NT2/D1 (cell line): ENCODE results near the gene ADAM22.
"Not testable (repeated sequence)": the region's sequence is repeated elsewhere in the genome, so short reads cannot be mapped to it uniquely, and the experiment has no call there.

Source experiments
- DNase-seq: peaks from one replicate; pipeline ENCODE4 v3.0.0-alpha.2; 2011; ENCODE audit warnings: low read depth, low spot score
- H3K27me3 ChIP-seq: 2 replicates; pipeline ENCODE4 v1.6.0; 2011; ENCODE audit warnings: mild to moderate bottlenecking; ENCODE audit not compliant: insufficient read length, insufficient read depth
- H3K36me3 ChIP-seq: 2 replicates; pipeline ENCODE4 v1.6.1; 2011; ENCODE audit warnings: mild to moderate bottlenecking, low read length, mixed read lengths; ENCODE audit not compliant: insufficient read depth, insufficient read length
- H3K4me1 ChIP-seq: 2 replicates; pipeline ENCODE4 v1.5.1; 2011; ENCODE audit not compliant: insufficient read depth, insufficient read length
- H3K4me3 ChIP-seq: 2 replicates; pipeline ENCODE4 v1.5.1; 2011; ENCODE audit warnings: low read depth; ENCODE audit not compliant: insufficient read length
- H3K9ac ChIP-seq: 2 replicates; pipeline ENCODE4 v1.6.0; 2011; ENCODE audit warnings: low read depth; ENCODE audit not compliant: insufficient read length
- H3K9me3 ChIP-seq: 2 replicates; pipeline ENCODE4 v1.5.1; 2011; ENCODE audit warnings: mild to moderate bottlenecking, low read length; ENCODE audit not compliant: insufficient read depth
- SUZ12 ChIP-seq: IDR thresholded peaks from 2 replicates; pipeline ENCODE4 v1.6.1; 2011; ENCODE audit not compliant: insufficient read length, insufficient read depth; ENCODE audit errors: extremely low read depth
- YY1 ChIP-seq: IDR thresholded peaks from 2 replicates; pipeline ENCODE4 v1.6.1; 2011; ENCODE audit not compliant: insufficient read length, insufficient read depth
- ZNF274 ChIP-seq: IDR thresholded peaks from 2 replicates; pipeline ENCODE4 v1.6.1; 2011; ENCODE audit warnings: mild to moderate bottlenecking, low read depth, low read length

ADAM22 gene

GRCh38 chr7:88150033-88150432, 216.0 kb downstream of the ADAM22 start:
- TF ChIP-seq YY1 (no peak), SUZ12 (no peak), ZNF274 (no peak)
- H3K9me3 ChIP-seq: no peaks in the 10 kb centered on the region
- no peaks in the 10 kb centered on the region for H3K36me3 ChIP-seq
- no peak overlapping the region for H3K9ac ChIP-seq
- H3K4me3 ChIP-seq: no peak overlapping the region
- no peaks in the 10 kb centered on the region for H3K27me3 ChIP-seq
- H3K4me1 ChIP-seq: no peaks in the 10 kb centered on the region
- DNase-seq: no peak

DNA sequence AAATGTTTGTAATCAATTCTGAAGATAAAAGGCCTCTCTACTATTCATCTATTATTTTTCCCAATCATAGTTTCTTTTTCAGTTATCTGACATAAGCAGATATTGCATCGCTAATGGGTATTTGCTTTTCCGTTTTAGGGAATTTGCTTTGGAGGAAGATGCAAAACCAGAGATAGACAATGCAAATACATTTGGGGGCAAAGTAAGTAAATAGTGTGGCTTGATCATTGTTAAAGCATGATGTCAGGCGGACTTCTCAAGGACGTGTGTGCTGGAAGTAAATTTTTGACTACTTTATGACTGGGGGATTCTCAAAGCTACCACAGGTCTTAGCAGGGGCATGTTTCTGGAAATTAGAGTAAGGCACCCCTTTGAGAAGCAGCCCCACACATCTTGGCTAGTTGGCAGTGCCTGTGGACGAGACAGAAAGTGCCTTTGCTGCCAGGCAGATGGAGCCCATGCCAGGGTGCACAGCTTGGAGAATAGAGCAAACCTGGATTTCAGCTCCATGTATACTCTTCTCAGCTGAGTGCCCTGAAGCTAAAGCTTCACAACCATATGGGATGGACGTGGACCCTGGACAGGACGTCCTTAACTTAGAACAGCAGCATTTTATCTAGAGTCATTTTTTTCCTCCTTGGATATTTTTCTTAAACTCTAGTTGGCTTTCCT, 217.2 kb downstream of the ADAM22 start:
- no peak overlapping the region for H3K9ac ChIP-seq
- H3K36me3 ChIP-seq: no peaks in the 10 kb centered on the region
- no peaks in the 10 kb centered on the region for H3K4me1 ChIP-seq
- H3K27me3 ChIP-seq: no peaks in the 10 kb centered on the region
- no peaks in the 10 kb centered on the region for H3K9me3 ChIP-seq
- H3K4me3 ChIP-seq: no peak overlapping the region
- no peak for TF ChIP-seq YY1
- no peak for TF ChIP-seq SUZ12
- TF ChIP-seq ZNF274: no peak
- DNase-seq: no peak

DNA sequence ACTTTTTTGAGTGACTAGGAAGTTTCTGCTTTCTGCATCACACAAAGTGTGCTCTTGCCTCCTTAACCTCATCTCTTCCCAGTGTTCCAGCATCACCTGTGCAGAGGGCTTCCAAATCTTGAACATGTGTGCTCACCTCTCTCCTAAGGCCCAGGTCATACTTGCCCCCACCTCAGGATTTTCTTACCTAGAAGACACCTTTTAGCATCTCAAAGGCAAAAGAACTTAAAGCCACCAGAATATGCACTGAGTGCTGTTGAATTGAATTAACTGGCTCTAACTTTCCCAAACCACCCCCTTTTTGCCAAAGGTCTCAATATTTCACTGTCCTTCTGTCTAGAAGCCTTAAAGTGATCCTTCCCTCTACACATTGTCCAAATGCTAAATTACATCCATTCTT, 219.3 kb downstream of the ADAM22 start:
- Histone ChIP-seq H3K9ac (no peak overlapping the region), H3K9me3 (no peaks in the 10 kb centered on the region), H3K36me3 (no peaks in the 10 kb centered on the region), H3K4me3 (no peak overlapping the region), H3K4me1 (no peaks in the 10 kb centered on the region), H3K27me3 (no peaks in the 10 kb centered on the region)
- TF ChIP-seq YY1 (no peak), ZNF274 (no peak), SUZ12 (no peak)
- no peak for DNase-seq

- Histone ChIP-seq H3K4me3 (no peak overlapping the region), H3K36me3 (no peaks in the 10 kb centered on the region), H3K27me3 (no peaks in the 10 kb centered on the region), H3K9ac (no peak overlapping the region), H3K4me1 (no peaks in the 10 kb centered on the region), H3K9me3 (no peaks in the 10 kb centered on the region)
- DNase-seq: no peak
- TF ChIP-seq ZNF274 (no peak), YY1 (no peak), SUZ12 (no peak)
These were observed 221.7 kb downstream of the ADAM22 start for GRCh38 chr7:88155756-88156155.

DNA sequence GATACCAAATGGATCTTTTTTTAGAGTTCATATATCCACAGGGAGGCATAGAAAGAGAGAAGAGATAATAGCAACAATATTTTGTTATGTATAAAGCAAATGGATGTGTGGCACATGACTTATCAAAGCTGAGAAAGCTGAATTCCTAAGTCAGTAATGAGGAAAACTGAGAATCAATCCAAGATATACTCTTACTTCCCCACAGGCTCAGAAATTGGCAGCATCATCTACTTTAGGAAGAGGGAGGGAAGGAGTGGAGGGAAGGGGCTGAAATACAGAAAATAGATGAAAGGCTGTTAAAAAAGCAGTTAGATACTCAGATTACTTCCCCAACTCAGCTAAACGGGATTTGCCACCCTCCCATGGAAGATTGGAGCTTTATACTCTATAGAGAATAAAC, 222.3 kb downstream of the ADAM22 start:
- H3K9ac ChIP-seq: no peak overlapping the region
- no peaks in the 10 kb centered on the region for H3K9me3 ChIP-seq
- no peaks in the 10 kb centered on the region for H3K27me3 ChIP-seq
- no peak for DNase-seq
- H3K4me3 ChIP-seq: no peak overlapping the region
- H3K36me3 ChIP-seq: no peaks in the 10 kb centered on the region
- H3K4me1 ChIP-seq: no peaks in the 10 kb centered on the region
- no peak for TF ChIP-seq YY1
- no peak for TF ChIP-seq ZNF274
- no peak for TF ChIP-seq SUZ12

- not testable (repeated sequence) for H3K27me3 ChIP-seq, H3K9ac ChIP-seq, H3K9me3 ChIP-seq, DNase-seq, H3K4me1 ChIP-seq, H3K4me3 ChIP-seq, H3K36me3 ChIP-seq
These were observed 225.7 kb downstream of the ADAM22 start for GRCh38 chr7:88159741-88160140.

DNA sequence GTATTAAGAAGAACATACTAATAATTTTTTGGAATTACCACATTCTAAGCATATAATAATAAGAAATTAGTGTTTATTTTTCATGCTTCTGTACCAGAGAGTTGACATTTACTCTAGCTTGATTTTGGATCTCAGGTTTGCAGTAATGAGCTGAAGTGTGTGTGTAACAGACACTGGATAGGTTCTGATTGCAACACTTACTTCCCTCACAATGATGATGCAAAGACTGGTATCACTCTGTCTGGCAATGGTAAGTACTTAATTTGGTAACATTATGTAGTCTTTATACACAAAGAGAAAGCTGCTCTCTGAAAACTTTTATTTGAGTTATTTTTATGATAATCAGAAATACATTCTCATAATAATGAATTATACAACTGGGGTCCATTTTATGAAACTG, 231.6 kb downstream of the ADAM22 start:
- H3K4me1 ChIP-seq: no peaks in the 10 kb centered on the region
- DNase-seq: no peak
- H3K9me3 ChIP-seq: no peaks in the 10 kb centered on the region
- no peaks in the 10 kb centered on the region for H3K27me3 ChIP-seq
- H3K36me3 ChIP-seq: no peaks in the 10 kb centered on the region
- H3K4me3 ChIP-seq: no peak overlapping the region
- H3K9ac ChIP-seq: no peak overlapping the region
- TF ChIP-seq ZNF274: no peak
- TF ChIP-seq YY1: no peak
- TF ChIP-seq SUZ12: no peak
